ENCODE data around the gene CCL22.
"Not testable (repeated sequence)": the region's sequence is repeated elsewhere in the genome, so short reads cannot be mapped to it uniquely, and the experiment has no call there.

The CCL22 gene

DNA sequence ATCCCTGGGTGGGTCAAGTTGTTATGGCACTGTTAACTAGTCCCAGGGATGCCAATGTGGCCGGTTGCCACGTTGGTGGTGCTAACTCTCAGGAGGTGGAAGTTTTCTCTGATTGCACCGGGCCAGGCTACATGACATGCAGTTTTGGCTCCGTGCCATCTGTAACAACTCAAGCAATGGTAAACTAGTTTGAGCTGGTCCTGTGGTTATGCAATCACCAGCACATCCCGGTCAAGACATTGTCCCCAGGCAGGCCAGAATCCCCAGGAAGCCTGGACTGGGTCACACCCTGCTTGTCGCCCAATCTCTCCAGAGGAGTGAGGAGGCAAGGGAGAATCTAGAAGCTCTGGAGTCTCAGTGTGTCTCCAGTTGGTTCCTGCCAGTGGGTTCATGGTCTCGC, 35.9 kb downstream of the CCL22 start:
- no peak for DNase-seq (ENCODE audit: low read depth in 2 of 2)

DNA sequence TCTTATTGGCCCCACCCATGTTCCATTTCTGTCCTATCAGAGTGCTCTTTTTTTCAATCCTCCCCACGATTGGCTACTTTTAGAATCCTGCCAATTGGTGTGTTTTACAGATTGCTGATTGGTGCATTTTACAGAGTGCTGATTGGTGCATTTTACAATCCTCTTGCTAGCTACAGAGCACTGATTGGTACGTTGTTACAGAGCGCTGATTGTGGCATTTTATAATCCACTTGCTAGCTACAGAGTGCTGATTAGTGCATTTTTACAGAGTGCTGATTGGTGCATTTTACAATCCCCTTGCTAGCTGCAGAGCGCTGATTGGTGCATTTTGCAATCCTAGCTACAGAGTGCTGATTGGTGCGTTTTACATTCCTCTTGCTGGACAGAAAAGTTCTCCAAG, 36.4 kb downstream of the CCL22 start:
- DNase-seq (ENCODE audit: low read depth in 2 of 2): no peak

DNA sequence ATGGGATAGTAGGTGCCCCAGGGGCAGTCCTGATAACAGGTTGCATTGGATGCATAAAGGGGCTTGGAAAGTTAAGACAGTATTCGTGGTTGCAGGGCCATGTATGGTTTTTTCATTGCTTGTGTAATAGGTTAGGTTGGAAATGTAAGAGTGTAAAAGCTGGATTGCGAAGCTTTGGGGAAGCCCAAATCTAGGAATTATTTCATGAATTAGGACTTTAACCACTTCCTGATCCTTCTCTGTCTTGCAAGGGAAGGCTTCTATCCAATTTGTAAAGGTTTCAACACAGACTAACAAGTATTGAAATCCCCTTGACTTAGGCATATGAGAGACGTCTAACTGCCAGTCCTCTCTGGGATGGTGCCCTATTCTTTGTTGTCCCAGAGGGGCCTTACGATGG, 38.2 kb downstream of the CCL22 start:
- no peak for DNase-seq (ENCODE audit: low read depth in 2 of 2)

DNA sequence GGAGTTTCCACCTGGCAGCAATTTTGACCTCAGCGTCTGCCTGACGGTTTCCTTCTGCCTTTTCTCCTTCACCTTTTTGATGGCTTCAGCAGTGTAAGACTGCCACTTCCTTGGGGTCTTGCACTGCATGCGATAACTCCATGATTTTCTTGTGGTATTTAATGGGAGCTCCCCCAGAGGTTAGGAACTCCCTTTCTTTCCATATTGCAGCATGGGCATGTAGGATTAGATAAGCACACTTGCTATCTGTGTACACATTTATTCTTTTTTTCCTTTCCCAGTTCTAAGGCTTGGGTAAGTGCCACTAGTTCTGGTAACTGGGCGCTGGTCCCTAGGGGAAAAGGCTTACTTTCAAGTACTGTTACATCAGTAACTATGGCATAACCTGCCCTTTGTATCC, 38.9 kb downstream of the CCL22 start:
- not testable (repeated sequence) for DNase-seq (ENCODE audit: low read depth in 2 of 2)

DNA sequence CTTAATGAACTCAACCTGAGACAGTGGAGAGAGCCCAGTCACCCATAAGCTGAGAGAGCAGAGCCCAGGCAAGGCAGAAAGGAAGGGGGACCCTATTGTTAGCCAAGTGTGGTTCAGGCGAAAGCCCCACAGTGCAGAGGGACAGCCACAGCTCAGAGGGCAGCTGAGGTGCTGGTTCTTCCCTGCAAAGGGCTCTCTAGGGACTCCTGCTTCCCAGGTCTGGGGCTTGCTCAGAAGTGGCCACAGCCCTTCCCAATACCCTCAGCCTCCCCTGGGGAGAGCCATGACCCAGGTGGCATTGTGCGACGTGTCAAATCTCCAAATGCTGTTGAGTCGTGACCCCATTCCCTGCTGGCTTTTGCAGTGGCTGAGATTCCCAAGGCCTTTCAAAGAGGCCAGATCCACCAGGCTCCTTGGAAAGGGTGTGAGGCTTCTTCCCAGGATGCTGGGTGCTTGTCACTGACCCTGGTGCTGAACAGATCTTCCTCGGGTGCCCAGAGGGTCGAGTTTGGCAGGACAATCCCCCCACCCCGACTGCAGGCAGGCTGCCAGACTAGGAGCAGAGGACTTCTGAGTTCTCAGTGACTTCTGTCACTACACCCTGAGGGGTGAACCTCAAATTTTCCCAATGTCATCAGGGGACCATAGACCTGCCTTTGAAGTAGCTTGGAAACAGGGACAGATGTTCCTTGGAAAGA, 43.5 kb downstream of the CCL22 start:
- DNase-seq (ENCODE audit: low read depth in 2 of 2): no peak

DNA sequence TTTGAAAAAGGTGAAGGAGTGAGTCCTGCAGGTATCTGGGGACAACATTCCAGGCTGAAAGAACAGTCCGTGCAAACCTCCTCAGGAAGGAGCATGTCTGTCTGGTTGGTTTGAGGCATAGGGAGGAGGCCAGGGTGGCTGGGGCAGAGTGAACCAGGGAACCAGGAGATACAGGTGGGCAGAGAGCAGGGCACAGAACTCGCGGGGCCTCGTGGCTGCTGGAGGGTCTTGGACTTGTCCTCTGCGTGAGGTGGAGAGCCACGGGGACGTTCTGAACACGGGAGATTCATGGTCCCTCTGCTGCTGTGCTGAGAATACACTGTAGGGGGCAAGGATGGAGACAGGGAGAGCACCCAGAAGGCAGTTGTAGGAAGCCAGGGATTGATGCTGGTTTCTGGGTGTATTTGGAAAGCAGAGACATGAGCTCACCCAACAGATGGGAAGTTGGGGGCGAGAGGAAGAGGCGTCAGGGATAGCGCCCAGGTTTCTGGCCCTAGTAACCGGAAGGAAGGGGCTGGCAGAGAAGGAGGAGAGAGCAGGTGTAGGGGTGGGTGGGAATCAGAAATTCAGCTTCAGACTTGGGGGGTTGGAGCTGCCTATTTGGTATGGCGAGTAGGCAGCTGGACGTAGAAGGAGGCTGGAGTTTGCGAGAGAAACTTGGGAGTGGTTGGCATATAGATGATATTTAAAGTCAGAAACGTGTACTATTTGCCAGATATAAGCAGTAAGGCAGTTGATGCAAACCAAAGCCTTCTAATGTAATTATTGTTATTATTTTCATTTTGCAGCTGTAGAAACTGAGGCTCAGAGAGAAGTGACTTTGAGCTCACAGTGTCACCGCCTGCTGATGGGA, 45.6 kb downstream of the CCL22 start, which contains the start of gene CCL17:
CCL17 (plus strand) TSS at position 803 of the 853 bp plus-strand sequence. CDS start 9,166 bp downstream, outside the sequence.
- DNase-seq (ENCODE audit: low read depth in 2 of 2): no peak

DNA sequence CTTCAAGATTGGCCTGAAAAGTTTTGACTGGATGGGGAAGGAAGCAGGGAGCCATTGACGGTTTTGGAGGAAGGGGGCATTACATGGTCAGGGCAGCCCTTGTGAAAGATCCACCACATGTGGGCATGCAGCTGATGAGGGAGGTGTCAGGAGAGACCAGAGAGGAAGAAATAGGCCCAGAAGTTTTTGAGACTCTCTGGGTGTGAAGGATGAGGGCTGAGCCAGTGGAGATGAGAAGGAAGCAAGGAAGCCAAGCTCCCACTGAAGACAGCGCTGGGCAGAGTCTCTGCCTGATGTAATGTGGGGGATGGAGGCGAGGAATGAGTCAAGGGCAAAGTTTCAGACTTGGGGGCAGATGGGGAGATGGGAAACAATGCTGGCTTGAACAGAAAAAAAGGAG, 46.5 kb downstream of the CCL22 start:
- DNase-seq (ENCODE audit: low read depth in 2 of 2): no peak

DNA sequence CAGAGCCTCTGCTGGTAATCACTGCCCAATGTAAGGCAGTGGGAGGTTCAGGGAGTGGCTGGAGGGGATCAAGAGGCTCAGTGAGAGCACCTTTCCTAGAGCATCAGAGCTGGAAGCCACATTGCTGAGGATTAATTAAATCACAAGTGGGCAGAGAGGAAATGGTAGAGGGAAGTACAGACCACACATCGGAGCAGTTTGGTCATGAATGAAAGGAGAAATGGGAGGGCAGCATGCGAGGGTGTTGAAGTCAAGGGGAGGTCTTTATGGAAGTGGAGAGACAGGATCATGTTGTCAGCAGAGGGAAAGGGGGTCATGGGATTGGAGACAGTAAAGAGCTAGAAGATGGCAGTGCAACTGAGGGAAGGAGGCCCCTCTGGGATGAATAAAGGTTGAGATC, 48.3 kb downstream of the CCL22 start:
- DNase-seq (ENCODE audit: low read depth in 2 of 2): no peak

DNA sequence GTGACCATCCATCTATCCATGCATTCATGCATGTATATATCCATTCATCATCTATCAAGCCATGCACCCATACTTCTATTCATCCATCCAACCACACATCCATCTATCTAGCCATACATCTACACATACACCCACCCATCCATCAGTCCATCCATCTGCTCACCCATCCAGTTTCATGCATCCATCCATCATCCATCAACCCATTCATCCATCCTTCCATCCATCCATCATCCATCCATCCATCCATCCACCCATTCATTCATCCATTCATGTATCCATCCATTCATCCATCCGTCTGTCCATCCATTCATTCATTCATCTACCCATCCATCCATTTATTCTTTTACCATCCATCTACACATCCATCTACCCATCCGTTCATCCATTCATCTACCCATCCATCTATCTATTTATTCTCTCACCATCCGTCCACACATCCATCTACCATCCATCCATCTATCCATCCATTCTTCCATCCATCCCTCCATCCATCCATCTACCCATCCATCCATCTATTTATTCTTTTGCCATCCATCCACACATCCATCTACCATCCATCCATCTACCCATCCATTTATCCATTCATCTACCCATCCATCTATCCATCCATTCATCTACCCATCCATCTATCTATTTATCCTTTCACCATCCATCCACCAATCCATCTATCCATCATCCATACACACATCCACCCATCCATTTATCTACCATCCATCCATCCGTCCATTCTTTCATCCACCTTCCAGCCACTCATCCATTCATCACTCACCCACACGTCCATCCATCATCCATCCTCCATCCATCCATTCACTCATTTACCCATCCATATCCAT, 49.2 kb downstream of the CCL22 start:
- DNase-seq (ENCODE audit: low read depth in 2 of 2): no peak

DNA sequence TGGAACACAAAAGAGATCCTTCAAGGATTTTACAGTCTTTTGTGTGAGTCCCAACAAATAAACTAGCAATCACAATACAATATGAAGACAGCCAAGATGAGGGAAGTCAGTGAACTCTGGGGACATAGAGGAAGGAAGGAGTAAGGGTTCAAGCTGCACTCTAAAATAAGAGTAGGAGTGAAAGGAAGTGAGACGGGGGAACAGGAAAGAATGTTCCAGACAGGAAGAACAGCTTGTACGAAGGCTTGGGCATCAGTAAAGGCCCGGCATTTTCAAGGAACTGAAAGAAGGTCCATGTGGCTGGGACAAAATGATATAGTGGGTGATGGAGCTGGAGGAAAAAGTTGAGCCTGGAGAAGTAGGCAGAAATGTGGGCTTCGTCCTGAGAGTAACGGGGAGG, 50.5 kb downstream of the CCL22 start:
- DNase-seq (ENCODE audit: low read depth in 2 of 2): no peak

DNA sequence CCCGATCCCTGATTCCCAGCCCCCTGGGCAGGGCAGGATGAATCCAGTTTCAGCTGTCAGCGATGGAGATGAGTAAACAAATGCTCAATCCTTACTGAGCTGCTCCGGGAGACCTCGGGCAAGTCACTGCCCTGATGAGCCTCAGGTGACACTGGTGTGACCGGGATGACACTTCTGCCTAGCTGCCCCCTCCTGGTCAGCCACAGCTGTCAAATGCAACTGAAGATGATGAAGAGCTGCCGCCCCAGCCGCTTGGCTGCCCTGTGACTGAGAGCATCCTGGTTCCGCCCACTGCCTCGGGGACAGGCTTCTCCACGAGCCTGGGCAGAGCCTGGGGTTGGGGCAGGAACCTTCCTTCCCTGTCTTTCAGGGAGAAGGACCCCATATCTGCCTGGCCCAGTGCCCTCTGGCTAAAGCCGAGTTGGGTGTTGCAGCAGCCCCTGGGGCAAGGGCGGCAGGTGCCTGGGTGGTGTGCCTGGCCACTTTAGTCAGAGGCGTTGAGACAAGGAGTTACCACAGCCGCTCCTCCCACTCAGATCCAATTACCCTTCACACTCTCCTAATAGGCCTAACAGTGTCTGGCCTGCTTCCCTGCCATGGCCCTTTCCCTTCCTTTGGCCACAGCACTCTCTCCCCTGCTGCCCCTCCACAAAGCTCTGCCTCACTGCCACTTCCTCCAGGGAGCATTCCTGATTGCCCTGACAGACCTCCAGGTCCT, 51.4 kb downstream of the CCL22 start:
- DNase-seq (ENCODE audit: low read depth in 2 of 2): no peak

DNA sequence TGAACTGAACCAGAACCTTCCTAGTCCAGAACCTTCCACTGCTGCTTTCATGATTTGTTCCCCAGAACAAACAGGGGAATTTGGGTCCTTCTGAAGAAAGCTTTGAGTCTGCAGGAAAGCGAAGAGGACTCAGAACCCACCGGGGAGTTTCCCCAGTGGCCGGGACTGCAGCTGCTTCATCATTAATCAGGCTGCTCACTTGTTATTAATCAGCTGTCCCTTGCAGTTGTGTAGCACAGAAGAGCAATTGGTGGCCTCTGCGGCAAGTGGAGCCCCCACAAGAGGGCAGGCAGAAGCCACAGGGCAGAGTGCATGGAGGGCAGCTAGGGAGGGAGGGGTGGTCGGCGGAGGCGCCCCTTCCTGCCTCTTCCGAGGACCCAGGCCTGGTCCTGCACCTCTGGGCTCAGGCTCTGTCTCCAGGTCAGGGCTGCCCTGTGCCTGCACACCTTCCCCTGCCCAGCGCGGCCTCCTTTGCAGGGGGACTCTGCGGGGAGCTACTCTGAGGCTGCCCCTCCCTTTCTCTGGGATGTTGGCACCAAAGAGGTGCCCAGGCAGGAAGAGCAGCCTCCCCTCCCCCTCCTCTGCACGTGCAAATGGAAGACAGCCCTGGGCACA, 52.9 kb downstream of the CCL22 start:
- no peak for DNase-seq (ENCODE audit: low read depth in 2 of 2)

DNA sequence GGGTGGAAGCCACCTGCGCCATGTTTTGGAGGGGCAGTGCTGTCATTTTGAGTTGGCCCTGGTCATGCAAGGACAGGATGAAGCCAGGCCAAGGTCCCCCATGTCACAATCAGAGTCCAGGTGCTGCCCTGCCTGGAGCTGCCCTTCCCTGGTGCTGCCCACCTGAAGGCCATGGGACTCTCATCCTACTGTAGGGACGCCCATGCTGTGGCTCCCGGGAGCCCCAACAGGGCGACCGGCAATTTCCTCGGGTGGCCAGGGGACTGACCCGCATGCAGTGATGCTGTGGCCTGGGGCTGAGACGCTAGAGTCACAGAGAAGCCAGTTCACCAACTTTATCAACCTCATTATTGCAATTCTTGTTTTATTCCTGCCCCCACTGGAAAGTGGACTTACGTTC, 54.0 kb downstream of the CCL22 start:
- DNase-seq (ENCODE audit: low read depth in 2 of 2): no peak

DNA sequence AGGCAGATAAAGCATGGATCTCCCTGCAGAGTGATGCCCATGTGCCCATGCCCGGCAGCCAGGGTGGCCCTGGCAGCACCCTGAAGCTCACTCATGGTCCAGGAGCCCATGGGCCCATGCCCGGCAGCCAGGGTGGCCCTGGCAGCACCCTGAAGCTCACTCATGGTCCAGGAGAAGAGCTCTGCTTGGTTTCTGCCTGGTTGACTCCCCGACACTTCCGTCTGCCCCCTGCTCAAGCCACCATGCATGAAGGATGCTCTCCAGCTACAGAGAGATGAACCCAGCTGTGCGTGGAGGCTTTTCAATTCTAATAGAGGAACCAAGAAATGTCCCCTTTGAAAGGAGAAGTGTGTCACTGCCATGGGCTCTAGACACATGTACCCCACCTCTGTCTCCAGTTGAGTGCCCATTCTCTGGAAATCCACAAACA, 54.7 kb downstream of the CCL22 start:
- no peak for DNase-seq (ENCODE audit: low read depth in 2 of 2)

DNA sequence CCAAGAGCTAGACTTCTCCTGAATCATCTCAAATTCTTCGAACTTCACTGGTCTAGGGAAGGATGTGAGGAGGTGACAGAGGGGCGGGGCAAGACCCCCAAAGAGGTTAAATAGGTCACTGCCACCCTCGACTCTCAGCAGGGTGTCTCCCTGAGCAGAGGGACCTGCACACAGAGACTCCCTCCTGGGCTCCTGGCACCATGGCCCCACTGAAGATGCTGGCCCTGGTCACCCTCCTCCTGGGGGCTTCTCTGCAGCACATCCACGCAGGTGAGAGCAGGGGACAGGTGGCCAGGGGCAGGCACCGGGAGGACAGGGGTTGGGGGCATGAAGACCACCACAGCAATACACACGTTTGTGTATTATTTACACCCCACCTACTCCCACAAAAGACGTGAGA, 55.1 kb downstream of the CCL22 start:
- no peak for DNase-seq (ENCODE audit: low read depth in 2 of 2)
